T-helper 1 cell treated with Interleukin-12 subunit alpha and Interleukin-12 subunit beta and Interleukin-4 antibody, amounts not matched to agents 30 μg/mL and 1 μg/mL, for 36 hours (primary cell): ENCODE results near the gene APOBEC3C.
"Not testable (repeated sequence)": the region's sequence is repeated elsewhere in the genome, so short reads cannot be mapped to it uniquely, and the experiment has no call there.

Source experiments
- H3K27ac Mint-ChIP-seq: one replicate; pipeline ENCODE4 v1.8.0; 2021; ENCODE audit warnings: mild to moderate bottlenecking, mixed read lengths
- H3K27me3 Mint-ChIP-seq: one replicate; pipeline ENCODE4 v1.8.0; 2021; ENCODE audit warnings: low read depth, mixed read lengths
- H3K36me3 Mint-ChIP-seq: one replicate; pipeline ENCODE4 v1.8.0; 2021; ENCODE audit warnings: low read depth, mixed read lengths
- H3K4me1 Mint-ChIP-seq: one replicate; pipeline ENCODE4 v1.8.0; 2021; ENCODE audit warnings: low read depth, mixed read lengths
- H3K4me3 Mint-ChIP-seq: one replicate; pipeline ENCODE4 v1.8.0; 2021; ENCODE audit warnings: mild to moderate bottlenecking, moderate library complexity, mixed read lengths
- H3K9me3 Mint-ChIP-seq: one replicate; pipeline ENCODE4 v1.8.0; 2021; ENCODE audit warnings: mixed read lengths

APOBEC3C gene

GRCh38 chr22:38974170-38974825 lies 39.8 kb upstream of the APOBEC3C start:
- Mint-ChIP-seq H3K27me3 (peaks cover 26% of the 10 kb centered on the region), H3K4me3 (no peak overlapping the region), H3K36me3 (peaks cover 2% of the 10 kb centered on the region), H3K27ac (no peak overlapping the region), H3K9me3 (peaks cover 5% of the 10 kb centered on the region), H3K4me1 (peaks cover 12% of the 10 kb centered on the region)

- peaks cover 23% of the 10 kb centered on the region for H3K27me3 Mint-ChIP-seq
- no peak overlapping the region for H3K27ac Mint-ChIP-seq
- peaks cover 12% of the 10 kb centered on the region for H3K4me1 Mint-ChIP-seq
- H3K36me3 Mint-ChIP-seq, result peaks cover 2% of the 10 kb centered on the region
- peaks cover 5% of the 10 kb centered on the region for H3K9me3 Mint-ChIP-seq
- no peak overlapping the region for H3K4me3 Mint-ChIP-seq
Observed at GRCh38 chr22:38974826-38975175, 39.3 kb upstream of the APOBEC3C start.

GRCh38 chr22:38977289-38977688 lies 36.8 kb upstream of the APOBEC3C start:
- H3K36me3 Mint-ChIP-seq, H3K4me3 Mint-ChIP-seq, H3K27ac Mint-ChIP-seq, H3K9me3 Mint-ChIP-seq, H3K27me3 Mint-ChIP-seq: not testable (repeated sequence)
- H3K4me1 Mint-ChIP-seq, result peaks cover 19% of the 10 kb centered on the region

DNA sequence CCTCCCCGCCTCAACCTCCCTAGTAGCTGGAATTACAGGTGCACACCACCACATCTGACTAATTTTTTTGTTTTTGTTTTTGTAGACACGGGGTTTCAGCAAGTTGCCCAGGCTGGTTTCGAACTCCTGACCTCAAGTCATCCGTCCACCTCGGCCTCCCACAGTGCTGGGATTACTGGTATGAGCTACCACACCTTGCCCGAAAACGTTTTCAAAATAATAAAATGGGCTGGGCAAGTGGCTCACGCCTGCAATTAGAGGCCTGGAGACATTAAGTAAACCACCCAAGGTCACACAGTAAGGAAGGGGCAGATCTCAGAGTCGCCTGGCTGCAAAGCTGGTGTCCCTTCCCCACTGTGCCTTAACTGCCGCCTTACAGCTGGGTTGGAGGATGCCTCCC lies 33.5 kb upstream of the APOBEC3C start:
- H3K4me1 Mint-ChIP-seq, result peaks cover 34% of the 10 kb centered on the region
- H3K36me3 Mint-ChIP-seq, result peaks cover 16% of the 10 kb centered on the region
- H3K27ac Mint-ChIP-seq, H3K4me3 Mint-ChIP-seq, H3K27me3 Mint-ChIP-seq: not testable (repeated sequence)
- H3K9me3 Mint-ChIP-seq, result peaks cover 11% of the 10 kb centered on the region

DNA sequence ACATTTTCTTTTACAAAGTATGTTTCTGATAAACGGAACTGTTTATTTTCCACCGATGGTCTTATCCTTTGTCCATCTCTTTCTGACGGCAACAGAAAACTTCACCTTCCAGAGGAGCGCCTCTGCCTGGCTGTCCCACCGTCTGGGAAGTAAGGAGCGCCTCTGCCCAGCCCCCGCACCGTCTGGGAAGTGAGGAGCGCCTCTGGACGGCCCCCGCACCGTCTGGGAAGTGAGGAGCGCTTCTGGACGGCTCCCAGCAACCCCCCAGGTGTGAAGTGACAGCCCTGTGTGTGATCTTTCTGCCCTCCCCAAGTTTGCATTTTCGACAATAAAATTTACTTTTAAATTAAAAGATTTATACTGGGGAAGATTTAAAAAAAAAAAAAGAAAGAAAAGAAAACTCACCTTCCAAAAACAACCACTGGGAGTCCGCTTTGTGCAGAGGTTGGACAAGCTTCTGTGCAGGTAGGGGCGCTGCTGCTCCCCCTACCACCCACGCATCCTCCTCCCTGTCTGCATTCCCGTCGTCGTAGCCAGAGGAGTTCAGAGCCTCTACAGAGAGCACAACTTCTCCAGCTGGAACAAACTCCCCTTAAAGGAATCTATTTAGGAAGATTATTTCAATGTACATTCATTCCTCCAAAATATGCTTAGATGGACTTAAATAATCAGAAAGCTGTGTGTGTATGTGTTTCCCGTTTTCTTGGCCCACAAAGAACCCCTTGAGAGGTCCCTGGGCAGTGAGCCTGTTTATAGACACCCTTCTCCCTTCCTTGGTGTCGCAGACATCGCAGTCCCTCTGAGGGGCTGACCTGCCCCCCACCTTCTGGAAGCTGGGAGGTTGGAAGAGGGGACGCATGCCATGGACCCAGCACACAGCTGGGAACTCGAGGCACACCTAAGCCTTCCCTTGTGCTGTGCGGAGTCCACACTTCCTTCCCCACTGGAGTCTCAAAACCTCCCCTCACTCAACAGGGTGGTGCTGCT lies 32.8 kb upstream of the APOBEC3C start:
- Mint-ChIP-seq H3K36me3 (peaks cover 16% of the 10 kb centered on the region), H3K27ac (peak overlapping the region; percentile 98), H3K4me3 (peak overlapping the region; percentile 85)

DNA sequence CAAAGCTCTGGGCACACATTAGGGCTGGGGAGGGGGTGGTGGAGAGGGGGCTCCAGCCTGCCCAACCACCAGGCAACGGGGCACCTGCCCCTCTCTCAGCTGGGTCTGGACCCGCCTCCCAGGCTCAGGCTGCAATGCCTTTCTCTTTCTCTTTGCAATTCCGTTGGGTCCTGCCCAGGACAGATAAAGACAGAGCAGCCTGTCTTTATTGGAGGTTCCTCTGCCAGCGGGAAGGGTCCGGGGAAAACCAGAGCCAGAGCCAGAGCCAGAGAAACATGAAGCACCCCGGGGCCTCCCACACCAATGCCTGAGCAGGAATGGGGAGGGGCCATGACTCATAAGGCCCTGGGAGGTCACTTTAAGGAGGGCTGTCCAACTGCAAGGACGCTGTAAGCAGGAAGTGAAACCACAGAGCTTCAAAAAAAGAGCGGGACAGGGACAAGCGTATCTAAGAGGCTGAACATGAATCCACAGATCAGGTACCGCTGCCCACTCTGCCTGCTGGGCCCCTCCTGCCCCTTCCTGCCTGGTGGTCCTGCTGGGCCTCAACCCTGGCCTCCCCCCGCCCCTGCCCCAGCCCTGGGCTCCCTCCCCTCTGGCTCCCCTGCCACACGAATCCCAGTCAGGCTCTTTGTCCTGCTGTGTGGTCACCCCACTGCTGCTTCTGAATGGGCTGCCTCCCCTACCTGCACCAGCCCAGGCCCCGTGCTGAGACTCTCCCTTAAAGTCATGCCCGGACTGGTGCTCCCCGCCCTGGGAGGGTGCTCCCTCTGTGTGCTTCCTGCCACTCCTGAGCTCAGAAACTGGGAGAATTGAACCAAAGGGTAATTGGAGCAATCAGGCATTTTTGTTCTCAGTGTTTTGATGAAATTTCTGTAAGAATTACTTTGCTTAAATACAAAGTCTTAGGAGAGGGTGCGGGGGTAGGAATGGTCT lies 31.8 kb upstream of the APOBEC3C start, which contains the start of gene APOBEC3B:
Gene APOBEC3B (plus strand): TSS at position 356 of the 936 bp plus-strand sequence. CDS start 107 bp downstream, at position 463.
- Mint-ChIP-seq H3K4me1 (peaks cover 42% of the 10 kb centered on the region), H3K4me3 (peak within 1 kb of the TSS; percentile 85), H3K27me3 (peaks cover 5% of the 10 kb centered on the region), H3K9me3 (peaks cover 7% of the 10 kb centered on the region), H3K36me3 (peaks cover 16% of the 10 kb centered on the region), H3K27ac (peak within 1 kb of the TSS; percentile 98)

More for the DNA sequence above, 32.8 kb upstream of the APOBEC3C start:
- Mint-ChIP-seq H3K9me3 (peaks cover 11% of the 10 kb centered on the region), H3K4me1 (peaks cover 39% of the 10 kb centered on the region), H3K27me3 (peaks cover 10% of the 10 kb centered on the region)

- Mint-ChIP-seq H3K27me3 (no peaks in the 10 kb centered on the region), H3K9me3 (peaks cover 6% of the 10 kb centered on the region), H3K4me3 (peak overlapping the region; percentile 34), H3K36me3 (peaks cover 19% of the 10 kb centered on the region), H3K27ac (peak overlapping the region; percentile 76), H3K4me1 (peaks cover 57% of the 10 kb centered on the region)
Observed at GRCh38 chr22:38984224-38984623, 29.8 kb upstream of the APOBEC3C start.

GRCh38 chr22:38984784-38985757 lies 29.0 kb upstream of the APOBEC3C start:
- not testable (repeated sequence) for H3K27me3 Mint-ChIP-seq, H3K9me3 Mint-ChIP-seq
- Mint-ChIP-seq H3K36me3 (peaks cover 19% of the 10 kb centered on the region), H3K4me3 (peak overlapping the region; percentile 66), H3K27ac (peak overlapping the region; percentile 91), H3K4me1 (peaks cover 62% of the 10 kb centered on the region)

GRCh38 chr22:38986629-38987028 lies 27.4 kb upstream of the APOBEC3C start:
- peaks cover 58% of the 10 kb centered on the region for H3K4me1 Mint-ChIP-seq
- H3K9me3 Mint-ChIP-seq, result peaks cover 6% of the 10 kb centered on the region
- peak overlapping the region; percentile 59 for H3K27ac Mint-ChIP-seq
- peaks cover 19% of the 10 kb centered on the region for H3K36me3 Mint-ChIP-seq
- H3K27me3 Mint-ChIP-seq, result no peaks in the 10 kb centered on the region
- no peak overlapping the region for H3K4me3 Mint-ChIP-seq

DNA sequence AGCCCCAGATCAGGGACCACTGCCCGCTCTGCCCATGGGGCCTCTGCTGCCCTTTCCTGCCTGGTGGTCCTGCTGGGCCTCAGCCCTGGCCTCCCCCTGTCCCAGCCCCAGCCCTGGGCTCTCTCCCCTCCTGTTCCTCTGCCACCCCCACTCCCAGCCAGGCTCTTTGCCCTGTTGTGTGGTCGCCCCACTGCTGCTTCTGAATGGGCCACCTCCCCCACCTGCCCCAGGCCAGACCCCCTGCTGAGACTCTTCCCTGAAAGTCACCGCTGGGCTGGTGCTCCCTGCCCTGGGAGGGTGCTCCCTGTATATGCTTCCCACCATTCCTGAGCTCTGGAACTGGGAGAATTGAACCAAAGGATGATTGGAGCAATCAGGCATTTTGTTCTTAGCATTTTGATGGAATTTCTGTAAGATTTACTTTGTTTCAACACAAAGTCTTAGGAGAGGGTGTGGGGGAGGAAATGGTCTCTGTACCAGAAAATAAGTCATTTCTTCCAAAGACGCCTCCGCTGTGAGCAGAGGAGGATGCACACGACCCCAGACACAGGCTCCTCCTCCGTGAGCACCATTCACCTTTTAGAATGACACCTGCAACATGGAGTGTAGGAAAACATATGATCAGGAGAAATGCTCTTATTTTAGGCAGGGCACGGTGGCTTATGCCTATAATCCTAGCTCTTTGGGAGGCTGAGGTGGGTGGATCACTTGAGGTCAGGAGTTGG lies 26.7 kb upstream of the APOBEC3C start:
- H3K4me1 Mint-ChIP-seq, result peaks cover 53% of the 10 kb centered on the region
- peaks cover 16% of the 10 kb centered on the region for H3K36me3 Mint-ChIP-seq
- H3K27me3 Mint-ChIP-seq, result no peaks in the 10 kb centered on the region
- H3K27ac Mint-ChIP-seq, result peak overlapping the region; percentile 63
- peaks cover 6% of the 10 kb centered on the region for H3K9me3 Mint-ChIP-seq
- H3K4me3 Mint-ChIP-seq, result peak overlapping the region; percentile 46

- peak overlapping the region; percentile 49 for H3K4me3 Mint-ChIP-seq
- peak overlapping the region; percentile 82 for H3K27ac Mint-ChIP-seq
- H3K9me3 Mint-ChIP-seq, result peaks cover under 1% of the 10 kb centered on the region
- H3K27me3 Mint-ChIP-seq, result peaks cover 4% of the 10 kb centered on the region
- peaks cover 53% of the 10 kb centered on the region for H3K4me1 Mint-ChIP-seq
- H3K36me3 Mint-ChIP-seq, result peaks cover 12% of the 10 kb centered on the region
Observed at GRCh38 chr22:38989466-38989865, 24.6 kb upstream of the APOBEC3C start.

GRCh38 chr22:38992871-38993371 lies 21.1 kb upstream of the APOBEC3C start:
- peaks cover 30% of the 10 kb centered on the region for H3K4me1 Mint-ChIP-seq
- H3K27ac Mint-ChIP-seq, H3K36me3 Mint-ChIP-seq, H3K4me3 Mint-ChIP-seq, H3K27me3 Mint-ChIP-seq, H3K9me3 Mint-ChIP-seq: not testable (repeated sequence)
